K562 (cell line): ENCODE results near the gene ALDH8A1. TPM values are rescaled to one million over a fixed set of nuclear protein-coding genes. Genes with fewer than 3 reads are reported as not detected.

ENCODE experiments used
- ADNP ChIP-seq: fragments of 200-800 bp; sonication (Bioruptor generic); IDR thresholded peaks from 2 replicates; pipeline ENCODE4 v1.6.1; 2016; ENCODE audit warnings: missing genetic modification characterization, missing compliant biosample characterization
- BDP1 ChIP-seq: IDR thresholded peaks from 3 replicates; pipeline ENCODE4 v1.6.1; 2011; ENCODE audit not compliant: insufficient read length, insufficient read depth
- CREB3 ChIP-seq: fragments of 450-650 bp; conservative IDR thresholded peaks from 2 replicates; pipeline ENCODE4 v1.6.1; 2016; ENCODE audit warnings: missing genetic modification characterization, low read depth, mild to moderate bottlenecking, missing compliant biosample characterization, moderate library complexity
- CTCF ChIP-seq, 3 experiments: IDR thresholded peaks in 2 of 3; conservative IDR thresholded peaks in 1 of 3; 2 replicates each; pipeline ENCODE4 v1.5.1; 2011 to 2012; ENCODE audit warnings: low read length in 3 of 3, mild to moderate bottlenecking in 3 of 3, control low read depth in 2 of 3, improper control_type of control experiment in 1 of 3, inconsistent platforms in 1 of 3, low read depth in 1 of 3, mixed read lengths in 1 of 3, moderate library complexity in 1 of 3; ENCODE audit not compliant: insufficient read depth in 2 of 3
- DDX20 ChIP-seq: fragments of 450-650 bp; IDR thresholded peaks from 2 replicates; pipeline ENCODE4 v1.6.1; 2016; ENCODE audit warnings: missing genetic modification characterization, low read depth, mild to moderate bottlenecking, missing compliant biosample characterization, moderate library complexity
- ELF2 ChIP-seq: fragments of 250-450 bp; sonication (Bioruptor Pico); IDR thresholded peaks from 2 replicates; pipeline ENCODE4 v1.5.0; 2021; ENCODE audit warnings: mild to moderate bottlenecking
- FOXA1 ChIP-seq: fragments of 450-650 bp; IDR thresholded peaks from 2 replicates; pipeline ENCODE4 v1.6.1; 2016; ENCODE audit warnings: mild to moderate bottlenecking, borderline replicate concordance
- MLLT1 ChIP-seq, 2 experiments: fragments of 450-650 bp; IDR thresholded peaks; 2 replicates each; pipeline ENCODE4 v1.6.1; 2016
- NRF1 ChIP-seq, 2 experiments: fragments of 450-650 bp; IDR thresholded peaks in 1 of 2; conservative IDR thresholded peaks in 1 of 2; 2 replicates each; pipeline ENCODE4 v1.6.1; 2014; ENCODE audit warnings: mild to moderate bottlenecking in 2 of 2
- PHF20 ChIP-seq: fragments of 450-650 bp; IDR thresholded peaks from 2 replicates; pipeline ENCODE4 v1.6.1; 2018; ENCODE audit not compliant: partially characterized antibody
- PHF8 ChIP-seq: fragments of 200-600 bp; sonication (generic); IDR thresholded peaks from 2 replicates; pipeline ENCODE4 v1.6.1; 2012; ENCODE audit warnings: mixed run types, mild to moderate bottlenecking, inconsistent platforms, low read length, moderate library complexity, borderline replicate concordance
- SIN3B ChIP-seq: fragments of 450-650 bp; IDR thresholded peaks from 2 replicates; pipeline ENCODE4 v1.6.1; 2017; ENCODE audit warnings: low read depth, mild to moderate bottlenecking, moderate library complexity
- TARDBP ChIP-seq: fragments of 450-650 bp; IDR thresholded peaks from 2 replicates; pipeline ENCODE4 v1.6.1; 2016
- TCF3 ChIP-seq: sonication (generic); formaldehyde crosslinking; IDR thresholded peaks from 2 replicates; pipeline ENCODE4 v1.4.0; 2020; ENCODE audit warnings: mild to moderate bottlenecking, missing genetic modification reagents
- ZNF184 ChIP-seq: sonication (generic); formaldehyde crosslinking; IDR thresholded peaks from 2 replicates; pipeline ENCODE4 v1.5.0; 2020; ENCODE audit warnings: missing genetic modification reagents
- ZNF282 ChIP-seq: sonication (generic); formaldehyde crosslinking; IDR thresholded peaks from 2 replicates; pipeline ENCODE4 v1.8.1; 2023; ENCODE audit warnings: missing genetic modification reagents
- ZNF407 ChIP-seq: fragments of 450-650 bp; IDR thresholded peaks from 2 replicates; pipeline ENCODE4 v1.6.1; 2016; ENCODE audit warnings: low read depth
- ZNF780A ChIP-seq: fragments of 250-450 bp; sonication (Bioruptor Pico); IDR thresholded peaks from 2 replicates; pipeline ENCODE4 v1.5.0; 2021; ENCODE audit warnings: mild to moderate bottlenecking
- polyA plus RNA-seq, 8 experiments: library from polyadenylated mRNA; depleted of rRNA in 4 of 8; stranded (reverse) in 5 of 8; unstranded in 3 of 8; fragments of >200 nt; fragmentation: Nextera tagmentation in 2 of 8; fragmentation: Illumina TruSeq in 1 of 8; extraction: Ambion mirVana in 2 of 8; extraction: Trizol in 1 of 8; gene quantifications; 2 replicates each; pipeline versions ENCODE4 v1.2.1 to v1.2.3, GENCODE V29; 2011 to 2014; ENCODE audit warnings: inconsistent platforms in 1 of 8, missing spikeins in 1 of 8
- total RNA-seq, 7 experiments: library from RNA; depleted of rRNA in 6 of 7; stranded (reverse); fragments of >200 nt in 6 of 7; fragmentation: Illumina TruSeq in 2 of 7; extraction: Trizol in 2 of 7; gene quantifications; 2 replicates each; pipeline versions ENCODE4 v1.2.1 to v1.2.3, GENCODE V29; 2011 to 2021; ENCODE audit warnings: low replicate concordance in 1 of 7

Gene ALDH8A1
- total and polyA plus RNA-seq, 9 of the 15 experiments (the other 6 are each of a cell fraction or from before 2014, with no cell fraction given): 0.03 to 0.18 (median 0.04) TPM; not detected in 2

- TF ChIP-seq MLLT1 (IDR thresholded peaks at IDR 0.05) (no peak), BDP1 (no peak), ZNF780A (CRISPR knock-in tag) (no peak), PHF8 (no peak), CTCF (IDR thresholded peaks at IDR 0.05 in 2 of 3, conservative IDR thresholded peaks at IDR 0.05 in 1 of 3; ENCODE audit: insufficient read depth in 2 of 3, low read depth in 1 of 3, low read length in 3 of 3) (no peak), ZNF407 (no peak), SIN3B (no peak), TCF3 (CRISPR knock-in tag) (peak; percentile 56), DDX20 (tag) (no peak), ADNP (tag) (0 out of 2 replicates have a peak, but pooled peaks have one; percentile 41), NRF1 (conservative IDR thresholded peaks at IDR 0.05 in 1 of 2, IDR thresholded peaks at IDR 0.05 in 1 of 2) (no peak), PHF20 (no peak), CREB3 (tag) (no peak), FOXA1 (no peak), ZNF282 (no peak), TARDBP (no peak), ELF2 (CRISPR knock-in tag) (no peak), ZNF184 (CRISPR knock-in tag) (no peak)
Measured at GRCh38 chr6:134980846-134981245, 30.9 kb upstream of the ALDH8A1 start (continued).
